Measurements from ENCODE around the gene THAP5.
"Not testable (repeated sequence)": the region's sequence is repeated elsewhere in the genome, so short reads cannot be mapped to it uniquely, and the experiment has no call there.

THAP5 gene

DNA sequence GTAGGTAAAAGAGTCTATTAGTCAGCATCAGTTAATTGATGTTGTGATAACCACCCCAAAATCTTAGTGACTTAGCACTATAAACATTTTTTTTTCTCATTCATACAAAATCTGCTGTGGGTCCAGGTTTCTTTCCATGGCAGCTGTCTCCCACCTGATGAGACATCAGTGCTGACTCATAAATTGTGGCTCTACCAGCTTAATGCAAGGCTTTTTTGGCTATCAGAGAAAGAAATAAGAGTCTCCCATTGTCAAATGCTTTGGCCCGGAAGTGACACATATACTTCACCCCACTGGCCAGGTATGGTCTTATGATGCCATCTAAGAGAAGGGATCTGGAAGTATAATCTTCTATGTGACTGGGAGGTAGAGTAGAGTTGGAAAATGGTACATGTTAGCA lies 14.7 kb upstream of the THAP5 start:
- no peak for DNase-seq

DNA sequence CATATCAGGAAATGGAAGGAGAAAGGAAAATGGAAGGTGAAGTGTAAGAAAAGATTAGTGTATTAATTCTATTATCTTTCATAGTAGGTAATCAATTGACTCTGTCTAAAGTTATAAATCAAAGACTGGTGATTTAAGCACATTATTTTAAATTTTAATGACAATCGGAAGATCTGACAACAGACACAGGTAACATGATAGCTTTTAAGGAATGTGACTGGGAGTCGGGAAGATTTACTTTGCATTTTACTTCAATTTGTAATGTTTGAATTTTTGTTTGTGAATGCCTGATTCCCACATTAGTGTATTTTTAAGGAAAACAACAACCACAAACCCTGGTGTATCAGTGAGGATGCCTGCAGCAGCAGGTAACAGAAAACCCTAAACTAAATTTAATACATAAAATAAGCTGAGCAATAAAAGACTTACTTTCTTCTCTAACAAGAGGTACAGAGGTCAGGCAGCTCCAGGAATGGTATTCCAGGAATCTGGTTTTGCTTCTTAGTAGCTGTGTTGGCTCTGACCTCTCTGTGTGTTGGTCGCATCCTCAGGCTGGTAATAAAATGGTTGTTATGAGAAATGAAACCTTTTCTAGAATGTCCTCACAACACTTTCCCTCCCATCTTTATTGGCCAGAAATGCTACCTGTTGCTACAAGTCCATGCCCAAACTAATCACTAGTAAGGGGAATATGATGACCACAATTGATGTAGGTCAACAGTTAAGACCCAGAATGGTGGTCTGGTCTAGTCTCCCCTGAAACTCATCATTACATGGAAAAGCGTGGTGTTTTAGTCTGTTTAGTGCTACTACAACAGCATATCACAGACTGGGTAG lies 12.4 kb upstream of the THAP5 start:
- DNase-seq: no peak

GRCh38 chr7:108580298-108580697 lies 10.8 kb upstream of the THAP5 start:
- no peak for DNase-seq

GRCh38 chr7:108578937-108579336 lies 9.4 kb upstream of the THAP5 start:
- DNase-seq: no peak

GRCh38 chr7:108576116-108576515 lies 6.6 kb upstream of the THAP5 start:
- no peak for DNase-seq

- DNase-seq: no peak
Observed at GRCh38 chr7:108575156-108575555, 5.7 kb upstream of the THAP5 start.

DNA sequence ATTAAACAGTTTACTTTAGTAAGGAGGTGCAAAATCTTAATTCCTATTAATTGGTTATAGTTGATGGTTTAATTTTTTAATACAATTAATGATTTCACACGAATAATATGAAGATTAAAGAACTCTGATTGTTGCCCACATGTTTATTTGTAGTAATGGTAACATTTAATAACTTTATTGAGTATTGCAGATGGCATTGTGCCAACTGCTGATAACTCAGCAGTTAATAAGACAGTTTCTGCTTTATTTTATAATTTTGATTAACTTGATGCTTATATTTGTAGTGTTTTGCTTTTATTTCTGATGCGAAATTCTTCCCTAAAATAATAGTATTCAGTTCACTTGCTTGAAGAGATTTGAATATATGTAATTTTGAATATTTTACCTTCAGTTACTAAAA lies 3.0 kb upstream of the THAP5 start:
- no peak for DNase-seq

GRCh38 chr7:108570146-108570755 lies 745 bp upstream of the THAP5 start:
- no peak for DNase-seq

DNA sequence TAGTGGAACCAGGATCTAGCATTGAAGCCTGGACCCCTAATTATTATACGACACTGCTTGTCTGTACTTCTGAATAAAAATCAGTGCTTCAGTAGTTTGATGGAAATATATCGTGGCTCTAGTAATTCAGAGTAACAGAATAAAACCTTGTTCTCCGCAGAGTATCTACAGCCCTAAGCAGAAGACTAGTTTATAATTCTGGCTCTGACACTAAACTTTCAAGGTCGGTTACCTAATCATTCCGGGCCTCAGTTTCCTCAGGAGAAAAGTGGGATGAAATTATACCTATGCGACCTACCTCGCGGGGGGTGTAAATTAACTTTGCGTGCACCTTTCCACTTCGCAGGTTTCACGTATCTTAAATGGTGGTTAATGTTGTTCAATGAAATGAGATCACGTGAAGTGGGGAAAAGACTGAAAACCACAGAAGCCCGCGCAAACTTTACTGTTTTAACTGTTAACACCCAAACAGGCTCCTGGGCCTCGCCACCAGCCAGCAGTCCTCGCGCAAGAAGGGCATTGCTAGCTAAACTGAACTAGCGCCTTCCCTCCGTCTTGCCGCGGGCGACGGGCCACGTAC lies 615 bp downstream of the THAP5 start:
- no peak for DNase-seq

- DNase-seq: no peak
Observed at GRCh38 chr7:108565987-108566386, 3.5 kb downstream of the THAP5 start.

- DNase-seq: peak; percentile 69
Observed at GRCh38 chr7:108561047-108561619, 8.4 kb downstream of the THAP5 start.

GRCh38 chr7:108559253-108559652 lies 10.3 kb downstream of the THAP5 start:
- DNase-seq: no peak

DNA sequence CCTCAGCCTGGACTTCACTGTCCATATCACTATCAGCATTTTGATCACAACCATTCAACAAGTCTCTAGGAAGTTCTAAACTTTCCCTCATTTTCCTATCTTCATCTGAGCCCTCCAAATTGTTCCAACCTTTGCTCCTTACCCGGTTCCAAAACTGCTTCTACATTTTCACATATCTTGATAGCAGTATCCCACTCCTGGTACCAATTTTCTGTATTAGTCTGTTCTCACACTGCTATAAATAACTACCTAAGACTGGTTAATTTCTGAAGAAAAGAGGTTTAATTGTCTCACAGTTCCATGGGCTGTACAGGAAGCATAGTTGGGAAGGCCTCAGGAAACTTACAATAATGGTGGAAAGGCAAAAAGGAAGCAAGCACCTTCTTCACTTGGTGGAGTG lies 11.9 kb downstream of the THAP5 start:
- no peak for DNase-seq

DNA sequence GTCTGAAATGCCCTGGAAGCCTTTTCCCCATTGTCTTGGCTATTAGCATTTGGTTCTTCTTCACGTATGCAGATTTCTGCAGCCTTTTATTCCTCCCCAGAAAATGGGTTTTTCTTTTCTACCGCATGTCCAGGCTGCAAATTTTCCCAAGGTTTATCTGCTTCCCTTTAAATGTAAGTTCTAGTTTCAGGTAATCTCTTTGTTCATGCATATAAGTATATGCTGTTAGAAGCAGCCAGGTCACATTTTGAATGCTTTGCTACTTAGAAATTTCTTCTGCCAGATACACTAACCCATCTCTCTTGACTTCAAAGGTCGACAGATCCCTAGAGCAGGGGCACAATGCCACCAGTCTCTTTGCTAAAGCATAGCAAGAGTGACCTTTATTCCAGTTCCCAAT lies 12.3 kb downstream of the THAP5 start:
- DNase-seq: no peak

- DNase-seq: not testable (repeated sequence)
Observed at GRCh38 chr7:108556665-108557064, 12.8 kb downstream of the THAP5 start.

DNA sequence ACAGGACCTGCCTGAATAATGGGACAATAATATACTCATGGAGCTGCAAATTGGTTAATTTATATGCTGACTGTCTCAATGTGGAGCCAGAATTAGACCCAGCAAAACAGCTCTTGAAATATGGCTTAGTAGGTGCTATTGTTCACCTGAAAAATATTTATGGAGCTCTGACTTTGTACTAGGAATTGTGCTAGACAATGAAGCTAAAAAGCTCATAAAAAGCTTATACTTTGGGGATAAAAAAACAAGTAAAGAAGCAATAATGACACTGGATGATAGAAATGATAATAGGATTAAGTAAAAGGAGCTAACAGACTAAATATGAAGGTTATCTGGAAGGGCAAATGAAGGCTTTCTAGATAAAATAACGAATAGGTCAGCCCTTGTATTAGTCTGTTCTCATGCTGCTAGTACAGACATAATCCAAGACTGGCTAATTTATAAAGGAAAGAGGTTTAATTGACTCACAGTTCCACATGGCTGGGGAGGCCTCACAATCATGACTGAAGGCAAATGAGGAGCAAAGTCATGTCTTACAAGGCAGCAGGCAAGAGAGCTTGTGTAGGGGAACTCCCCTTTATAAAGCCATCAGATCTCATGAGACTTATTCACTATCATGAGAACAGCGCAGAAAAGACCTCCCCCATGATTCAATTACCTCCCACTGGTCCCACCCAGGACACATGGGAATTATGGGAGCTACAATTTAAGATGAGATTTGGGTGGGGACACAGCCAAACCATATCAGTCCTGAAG lies 21.2 kb downstream of the THAP5 start:
- not testable (repeated sequence) for DNase-seq

DNA sequence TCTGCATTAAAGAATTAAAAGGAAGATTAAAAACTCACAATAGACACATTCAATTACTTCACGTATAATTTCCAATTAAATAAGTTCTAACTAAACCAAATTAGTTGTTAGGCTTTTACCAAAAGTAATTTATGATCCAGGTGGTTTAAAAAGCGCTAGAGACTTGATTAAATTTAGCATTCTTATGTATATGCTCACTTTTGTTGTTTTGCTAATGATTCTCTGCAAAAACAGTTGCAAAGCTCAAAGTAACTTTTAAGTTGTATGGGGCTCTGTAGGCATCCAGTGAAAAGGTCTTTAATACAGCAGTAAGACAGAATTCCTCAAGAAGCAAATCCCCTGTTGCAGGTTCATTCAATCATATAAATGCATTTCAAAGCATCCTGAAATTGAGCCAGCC lies 28.0 kb downstream of the THAP5 start:
- no peak for DNase-seq

- not testable (repeated sequence) for DNase-seq
Observed at GRCh38 chr7:108538685-108539084, 30.8 kb downstream of the THAP5 start.

- not testable (repeated sequence) for DNase-seq
Observed at GRCh38 chr7:108538236-108538635, 31.3 kb downstream of the THAP5 start.

GRCh38 chr7:108537229-108537628 lies 32.3 kb downstream of the THAP5 start:
- no peak for DNase-seq

GRCh38 chr7:108535744-108536143 lies 33.8 kb downstream of the THAP5 start:
- DNase-seq: no peak

- no peak for DNase-seq
Observed at GRCh38 chr7:108535257-108535656, 34.2 kb downstream of the THAP5 start.

DNA sequence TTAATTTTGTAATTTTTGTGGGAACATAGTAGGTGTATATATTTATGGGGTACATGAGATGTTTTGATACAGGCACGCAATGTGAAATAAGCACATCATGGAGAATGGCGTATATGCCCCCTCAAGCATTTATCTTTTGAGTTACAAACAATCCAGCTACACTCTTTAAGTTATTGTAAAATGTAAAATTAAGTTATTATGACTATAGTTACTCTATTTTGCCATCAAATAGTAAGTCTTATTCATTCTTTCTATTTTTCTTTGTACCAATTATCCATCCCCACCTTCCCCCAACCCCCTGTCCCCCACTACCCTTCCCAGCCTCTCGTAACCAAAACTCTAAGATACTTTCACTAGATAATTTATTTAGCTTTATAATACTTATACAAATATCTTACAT lies 35.8 kb downstream of the THAP5 start:
- no peak for DNase-seq
